Measurements from ENCODE around the gene HUNK.
"Not testable (repeated sequence)": the region's sequence is repeated elsewhere in the genome, so short reads cannot be mapped to it uniquely, and the experiment has no call there.

The HUNK gene

DNA sequence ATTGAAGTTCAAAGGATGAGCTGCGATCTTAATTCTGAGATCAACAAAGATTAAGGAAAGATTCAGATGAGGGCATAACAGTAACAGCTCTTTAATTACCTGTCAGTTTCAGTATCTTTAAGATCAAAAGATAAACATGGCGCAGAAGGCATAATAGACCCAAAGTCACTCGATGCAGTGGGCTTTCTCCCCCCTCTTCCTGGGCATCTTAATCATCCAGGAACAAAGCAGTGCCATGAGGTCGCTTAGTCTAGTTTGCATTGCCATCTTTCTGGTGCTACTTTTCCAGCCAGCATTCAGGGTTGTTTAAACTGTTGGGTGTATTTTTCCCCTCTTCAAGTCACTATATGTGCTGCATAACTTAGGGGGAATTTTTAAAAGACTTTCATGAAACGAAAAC is 72.3 kb downstream of the HUNK start:
- H3K4me3 ChIP-seq (ENCODE audit: control insufficient read depth, low read depth, low read length), result no peak overlapping the region
- TF ChIP-seq CTCF (conservative IDR thresholded peaks at IDR 0.05; ENCODE audit: control insufficient read depth, insufficient read depth, low read depth, low read length), result no peak
- no peak for DNase-seq (ENCODE audit: low read depth)

DNA sequence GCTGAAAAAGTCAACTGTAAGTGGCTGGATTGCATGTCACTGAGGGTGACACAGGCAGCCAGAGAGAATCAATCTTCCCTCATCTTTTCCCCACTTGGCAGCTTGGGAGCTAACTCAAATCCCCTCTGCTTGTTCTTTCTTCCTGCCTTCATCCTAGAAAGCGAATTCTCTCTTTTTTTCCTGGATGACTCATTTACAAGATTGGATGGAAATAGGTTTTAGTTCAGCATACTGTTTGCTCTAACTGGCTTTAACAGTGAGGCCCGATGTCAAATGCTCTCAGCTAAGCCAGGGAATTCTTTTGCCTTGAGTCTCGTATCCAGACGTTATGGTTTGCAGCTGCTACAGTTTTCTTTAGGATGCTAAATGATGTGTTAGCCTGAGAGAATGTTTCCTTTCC is 72.7 kb downstream of the HUNK start:
- DNase-seq (ENCODE audit: low read depth), result peak; percentile 51
- H3K4me3 ChIP-seq (ENCODE audit: control insufficient read depth, low read depth, low read length), result no peak overlapping the region
- TF ChIP-seq CTCF (conservative IDR thresholded peaks at IDR 0.05; ENCODE audit: control insufficient read depth, insufficient read depth, low read depth, low read length), result no peak

- TF ChIP-seq CTCF (conservative IDR thresholded peaks at IDR 0.05; ENCODE audit: control insufficient read depth, insufficient read depth, low read depth, low read length), result no peak
- DNase-seq (ENCODE audit: low read depth), result no peak
- H3K4me3 ChIP-seq (ENCODE audit: control insufficient read depth, low read depth, low read length), result no peak overlapping the region
Measured at GRCh38 chr21:31946231-31946630, 73.4 kb downstream of the HUNK start.

GRCh38 chr21:31946876-31947550 is 74.2 kb downstream of the HUNK start:
- DNase-seq (ENCODE audit: low read depth), result not testable (repeated sequence)

GRCh38 chr21:31948676-31949075 is 75.9 kb downstream of the HUNK start:
- H3K4me3 ChIP-seq (ENCODE audit: control insufficient read depth, low read depth, low read length), result no peak overlapping the region
- no peak for DNase-seq (ENCODE audit: low read depth)
- TF ChIP-seq CTCF (conservative IDR thresholded peaks at IDR 0.05; ENCODE audit: control insufficient read depth, insufficient read depth, low read depth, low read length), result no peak

More at GRCh38 chr21:31946876-31947550, 74.2 kb downstream of the HUNK start:
- not testable (repeated sequence) for H3K4me3 ChIP-seq (ENCODE audit: control insufficient read depth, low read depth, low read length)

- DNase-seq (ENCODE audit: low read depth), result no peak
- TF ChIP-seq CTCF (conservative IDR thresholded peaks at IDR 0.05; ENCODE audit: control insufficient read depth, insufficient read depth, low read depth, low read length), result no peak
- H3K4me3 ChIP-seq (ENCODE audit: control insufficient read depth, low read depth, low read length), result no peak overlapping the region
Measured at GRCh38 chr21:31952828-31953227, 80.0 kb downstream of the HUNK start.

DNA sequence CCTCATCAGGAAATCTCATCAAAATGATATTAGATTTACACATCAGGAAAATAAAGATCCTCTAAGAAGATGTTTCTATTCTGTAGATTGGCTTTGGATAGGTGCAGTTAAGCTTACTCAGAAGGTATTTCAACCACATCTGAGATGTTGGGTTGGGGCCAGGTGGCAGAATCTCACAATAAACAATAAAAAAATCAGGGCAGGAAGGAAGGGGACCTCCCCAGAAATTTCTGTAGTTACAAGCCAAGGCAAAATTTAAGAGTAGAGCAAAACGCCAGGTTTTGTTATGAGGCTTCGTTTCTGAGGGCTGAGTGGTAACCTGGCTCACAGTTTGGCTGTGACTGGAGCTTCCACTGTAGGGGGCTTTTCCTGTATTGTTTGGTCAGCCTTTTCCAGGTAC is 84.8 kb downstream of the HUNK start:
- DNase-seq (ENCODE audit: low read depth), result no peak
- no peak for TF ChIP-seq CTCF (conservative IDR thresholded peaks at IDR 0.05; ENCODE audit: control insufficient read depth, insufficient read depth, low read depth, low read length)
- no peak overlapping the region for H3K4me3 ChIP-seq (ENCODE audit: control insufficient read depth, low read depth, low read length)
